Measurements from ENCODE around the gene NDUFA7. TPM values are rescaled to one million over a fixed set of nuclear protein-coding genes. Genes with fewer than 3 reads are reported as not detected.
"Not testable (repeated sequence)": the region's sequence is repeated elsewhere in the genome, so short reads cannot be mapped to it uniquely, and the experiment has no call there.

Gene NDUFA7
- total and polyA plus RNA-seq, 4 donors = 18.9 to 53.0 (median 26.7) TPM

GRCh38 chr19:8361921-8362793 lies 41.0 kb upstream of the NDUFA7 start:
- intact Hi-C loops (cut with DNase I) = loop anchor here (1.0 to 2.0 kb wide), 2 partner anchors 28 to 29 kb away; partner anchors contain the start of gene RAB11B (in 2 of the 2)
- H3K27me3 ChIP-seq (ENCODE audit: control insufficient read depth in 1 of 2, insufficient read depth in 2 of 2, low read length in 1 of 2) = no peaks in the 10 kb centered on the region
- 10 to 16% methylated on average over 12 of the region's 12 CpGs for WGBS, 2 donors

GRCh38 chr19:8360196-8360595 lies 39.0 kb upstream of the NDUFA7 start:
- no peaks in the 10 kb centered on the region for H3K4me1 ChIP-seq (ENCODE audit: control insufficient read depth in 1 of 2, insufficient read depth in 2 of 2, low read length in 2 of 2)
- DNase-seq (no peak), ATAC-seq (ENCODE audit: low FRiP score) (no peak)
- no peaks in the 10 kb centered on the region for H3K27me3 ChIP-seq (ENCODE audit: control insufficient read depth in 1 of 2, insufficient read depth in 2 of 2, low read length in 1 of 2)
- H3K9me3 ChIP-seq (ENCODE audit: control insufficient read depth, low read length) = peaks cover 1% of the 10 kb centered on the region
- intact Hi-C loops (cut with DNase I) = no loop called here
- H3K4me3 ChIP-seq (ENCODE audit: low read length in 2 of 2) = no peak overlapping the region
- 78 to 84% methylated on average over 8 of the region's 8 CpGs for WGBS, 2 donors
- H3K36me3 ChIP-seq (ENCODE audit: control insufficient read depth in 1 of 2, insufficient read depth in 2 of 2, low read length in 1 of 2) = no peaks in the 10 kb centered on the region
- H3K27ac ChIP-seq (ENCODE audit: low read depth in 1 of 2, low read length in 2 of 2) = no peak overlapping the region

More at GRCh38 chr19:8361921-8362793, 41.0 kb upstream of the NDUFA7 start:
- DNase-seq = peak; percentile 97 to 98
- H3K27ac ChIP-seq (ENCODE audit: low read depth in 1 of 2, low read length in 2 of 2) = peak overlapping the region in 1 of 2 donors; percentile 91
- H3K9me3 ChIP-seq (ENCODE audit: control insufficient read depth, low read length) = no peaks in the 10 kb centered on the region
- H3K36me3 ChIP-seq (ENCODE audit: control insufficient read depth in 1 of 2, insufficient read depth in 2 of 2, low read length in 1 of 2) = no peaks in the 10 kb centered on the region
- H3K4me3 ChIP-seq (ENCODE audit: low read length in 2 of 2) = no peak overlapping the region
- H3K4me1 ChIP-seq (ENCODE audit: control insufficient read depth in 1 of 2, insufficient read depth in 2 of 2, low read length in 2 of 2) = no peaks in the 10 kb centered on the region
- ATAC-seq (ENCODE audit: low FRiP score) = peak; percentile 87

- intact Hi-C loops (cut with DNase I) = loop anchor here in 1 of 2 donors (10.0 kb wide), 1 partner anchor 216 kb away; the partner anchor contains the start of gene MYO1F
- Histone ChIP-seq H3K4me1 (ENCODE audit: control insufficient read depth in 1 of 2, insufficient read depth in 2 of 2, low read length in 2 of 2) (no peaks in the 10 kb centered on the region), H3K4me3 (ENCODE audit: low read length in 2 of 2) (no peak overlapping the region), H3K9me3 (ENCODE audit: control insufficient read depth, low read length) (peaks cover 1% of the 10 kb centered on the region), H3K27me3 (ENCODE audit: control insufficient read depth in 1 of 2, insufficient read depth in 2 of 2, low read length in 1 of 2) (no peaks in the 10 kb centered on the region), H3K27ac (ENCODE audit: low read depth in 1 of 2, low read length in 2 of 2) (no peak overlapping the region), H3K36me3 (ENCODE audit: control insufficient read depth in 1 of 2, insufficient read depth in 2 of 2, low read length in 1 of 2) (no peaks in the 10 kb centered on the region)
- ATAC-seq (ENCODE audit: low FRiP score) = no peak
- WGBS, 2 donors = 88 to 91% methylated on average over 6 of the region's 6 CpGs
- no peak for DNase-seq
These were observed 37.8 kb upstream of the NDUFA7 start for GRCh38 chr19:8358948-8359347.

GRCh38 chr19:8357007-8357521 lies 35.9 kb upstream of the NDUFA7 start:
- no peaks in the 10 kb centered on the region for H3K27me3 ChIP-seq (ENCODE audit: control insufficient read depth in 1 of 2, insufficient read depth in 2 of 2, low read length in 1 of 2)
- WGBS, 2 donors = 76 to 80% methylated on average over 4 of the region's 4 CpGs
- no peaks in the 10 kb centered on the region for H3K36me3 ChIP-seq (ENCODE audit: control insufficient read depth in 1 of 2, insufficient read depth in 2 of 2, low read length in 1 of 2)
- H3K9me3 ChIP-seq (ENCODE audit: control insufficient read depth, low read length) = peaks cover 1% of the 10 kb centered on the region
- ATAC-seq (ENCODE audit: low FRiP score) = no peak
- no peak for DNase-seq
- no peak overlapping the region for H3K4me3 ChIP-seq (ENCODE audit: low read length in 2 of 2)
- intact Hi-C loops (cut with DNase I) = loop anchor here in 1 of 2 donors (10.0 kb wide), 1 partner anchor 218 kb away; the partner anchor contains the start of gene MYO1F
- H3K27ac ChIP-seq (ENCODE audit: low read depth in 1 of 2, low read length in 2 of 2) = no peak overlapping the region
- no peaks in the 10 kb centered on the region for H3K4me1 ChIP-seq (ENCODE audit: control insufficient read depth in 1 of 2, insufficient read depth in 2 of 2, low read length in 2 of 2)

GRCh38 chr19:8355631-8356402 lies 34.6 kb upstream of the NDUFA7 start:
- intact Hi-C loops (cut with DNase I) = loop anchor here (2.0 to 10.0 kb wide), 3 partner anchors 37 to 219 kb away; partner anchors contain the start of gene MYO1F (in 1 of the 2)
- WGBS, 2 donors = 63 to 67% methylated on average over 6 of the region's 6 CpGs
- peak; percentile 80 to 83 for DNase-seq

GRCh38 chr19:8352845-8353244 lies 31.7 kb upstream of the NDUFA7 start:
- 46 to 53% methylated on average over 5 of the region's 5 CpGs for WGBS, 2 donors
- not testable (repeated sequence) for DNase-seq; H3K9me3 ChIP-seq (ENCODE audit: control insufficient read depth, low read length); H3K4me3 ChIP-seq (ENCODE audit: low read length in 2 of 2); H3K27me3 ChIP-seq (ENCODE audit: control insufficient read depth in 1 of 2, insufficient read depth in 2 of 2, low read length in 1 of 2); H3K4me1 ChIP-seq (ENCODE audit: control insufficient read depth in 1 of 2, insufficient read depth in 2 of 2, low read length in 2 of 2); ATAC-seq (ENCODE audit: low FRiP score); H3K27ac ChIP-seq (ENCODE audit: low read depth in 1 of 2, low read length in 2 of 2); H3K36me3 ChIP-seq (ENCODE audit: control insufficient read depth in 1 of 2, insufficient read depth in 2 of 2, low read length in 1 of 2)
- intact Hi-C loops (cut with DNase I) = loop anchor here (2.0 to 10.0 kb wide), 3 partner anchors 154 to 222 kb away; partner anchors contain the start of gene MYO1F (in 1 of the 2)

More at GRCh38 chr19:8355631-8356402, 34.6 kb upstream of the NDUFA7 start:
- peak; percentile 73 for ATAC-seq (ENCODE audit: low FRiP score)
- H3K27me3 ChIP-seq (ENCODE audit: control insufficient read depth in 1 of 2, insufficient read depth in 2 of 2, low read length in 1 of 2) = no peaks in the 10 kb centered on the region
- H3K4me1 ChIP-seq (ENCODE audit: control insufficient read depth in 1 of 2, insufficient read depth in 2 of 2, low read length in 2 of 2) = no peaks in the 10 kb centered on the region
- H3K4me3 ChIP-seq (ENCODE audit: low read length in 2 of 2) = no peak overlapping the region
- H3K27ac ChIP-seq (ENCODE audit: low read depth in 1 of 2, low read length in 2 of 2) = peak overlapping the region in 1 of 2 donors; percentile 3
- no peaks in the 10 kb centered on the region for H3K36me3 ChIP-seq (ENCODE audit: control insufficient read depth in 1 of 2, insufficient read depth in 2 of 2, low read length in 1 of 2)
- H3K9me3 ChIP-seq (ENCODE audit: control insufficient read depth, low read length) = peaks cover 1% of the 10 kb centered on the region

- peak; percentile 51 for ATAC-seq (ENCODE audit: low FRiP score)
- DNase-seq = peak in 1 of 2 donors; percentile 54
- intact Hi-C loops (cut with DNase I) = loop anchor here (2.0 to 10.0 kb wide), 3 partner anchors 155 to 223 kb away; partner anchors contain the start of gene MYO1F (in 1 of the 2)
These were observed 31.1 kb upstream of the NDUFA7 start for GRCh38 chr19:8352134-8352827.

More at GRCh38 chr19:8352134-8352827, 31.1 kb upstream of the NDUFA7 start:
- no peak overlapping the region for H3K27ac ChIP-seq (ENCODE audit: low read depth in 1 of 2, low read length in 2 of 2)
- 5 to 8% methylated on average over 10 of the region's 10 CpGs for WGBS, 2 donors
- peaks cover 1% of the 10 kb centered on the region for H3K9me3 ChIP-seq (ENCODE audit: control insufficient read depth, low read length)
- no peaks in the 10 kb centered on the region for H3K36me3 ChIP-seq (ENCODE audit: control insufficient read depth in 1 of 2, insufficient read depth in 2 of 2, low read length in 1 of 2)
- H3K4me1 ChIP-seq (ENCODE audit: control insufficient read depth in 1 of 2, insufficient read depth in 2 of 2, low read length in 2 of 2) = no peaks in the 10 kb centered on the region
- H3K27me3 ChIP-seq (ENCODE audit: control insufficient read depth in 1 of 2, insufficient read depth in 2 of 2, low read length in 1 of 2) = no peaks in the 10 kb centered on the region
- peak overlapping the region in 1 of 2 donors; percentile 26 for H3K4me3 ChIP-seq (ENCODE audit: low read length in 2 of 2)

Measured in aorta (tissue), 5 donors.